SK-N-SH (cell line): ENCODE data around the gene C6orf132. TPM values are rescaled to one million over a fixed set of nuclear protein-coding genes. Genes with fewer than 3 reads are reported as not detected.

Source experiments
- CTCF ChIA-PET: fragments of 300-600, 350-600 bp; formaldehyde crosslinking; extraction: SDS; loops from one replicate; lab custom pipeline; 2021; lab: Yijun Ruan, JAX
- POLR2A ChIA-PET: fragments of 350-600 bp; sonication (Branson Sonifier 250); formaldehyde crosslinking; extraction: SDS; loops from one replicate; lab custom pipeline; 2020; ENCODE audit warnings: antibody characterized with exemption, inconsistent platforms; lab: Yijun Ruan, JAX
- DNase-seq: peaks from one replicate; pipeline ENCODE4 v3.0.0; 2012
- H2AFZ ChIP-seq: fragments of 200-600 bp; sonication (generic); 2 replicates; pipeline ENCODE4 v1.8.1; 2016; ENCODE audit warnings: antibody characterized with exemption, mild to moderate bottlenecking, low read depth
- H3F3A ChIP-seq: fragments of 200-600 bp; sonication (generic); replicated peaks from 2 replicates; pipeline ENCODE3; 2016; ENCODE audit warnings: antibody characterized with exemption, mild to moderate bottlenecking; ENCODE audit not compliant: insufficient read depth
- H3K27ac ChIP-seq, 2 experiments: fragments of 200-500 bp in 1 of 2; fragments of 200-600 bp in 1 of 2; sonication (Bioruptor generic) in 1 of 2; sonication (generic), shearing (Covaris generic) in 1 of 2; 2 replicates each; pipeline versions ENCODE4 v1.5.1 to v1.6.1; 2014 to 2016; ENCODE audit warnings: low read depth in 2 of 2, inconsistent platforms in 1 of 2, low read length in 1 of 2, mild to moderate bottlenecking in 1 of 2, mixed read lengths in 1 of 2
- H3K27me3 ChIP-seq: fragments of 200-600 bp; sonication (generic), shearing (Covaris generic); 2 replicates; pipeline ENCODE4 v1.6.1; 2016; ENCODE audit warnings: mixed run types; ENCODE audit not compliant: insufficient read depth
- H3K36me3 ChIP-seq, 2 experiments: fragments of 200-500 bp in 1 of 2; fragments of 200-600 bp in 1 of 2; sonication (Bioruptor generic) in 1 of 2; sonication (generic) in 1 of 2; replicated peaks in 1 of 2; 2 replicates each; pipeline versions ENCODE3 to v1.5.1; 2014 to 2016; ENCODE audit warnings: low read length in 1 of 2, mild to moderate bottlenecking in 1 of 2; ENCODE audit not compliant: insufficient read depth in 2 of 2, control insufficient read depth in 1 of 2
- H3K4me1 ChIP-seq, 2 experiments: fragments of 200-500 bp in 1 of 2; fragments of 200-600 bp in 1 of 2; sonication (Bioruptor generic) in 1 of 2; sonication (generic), shearing (Covaris generic) in 1 of 2; 2 replicates each; pipeline versions ENCODE4 v1.5.1 to v1.6.1; 2014 to 2016; ENCODE audit warnings: low read depth in 1 of 2, low read length in 1 of 2, mixed run types in 1 of 2; ENCODE audit not compliant: insufficient read depth in 2 of 2, control insufficient read depth in 1 of 2
- H3K4me2 ChIP-seq: fragments of 200-600 bp; sonication (generic), shearing (Covaris generic); 2 replicates; pipeline ENCODE4 v1.6.1; 2017; ENCODE audit warnings: mixed run types
- H3K4me3 ChIP-seq, 2 experiments: fragments of 200-500 bp in 1 of 2; fragments of 200-600 bp in 1 of 2; sonication (Bioruptor generic) in 1 of 2; sonication (generic), shearing (Covaris generic) in 1 of 2; 2 replicates each; pipeline versions ENCODE4 v1.5.1 to v1.8.1; 2014 to 2016; ENCODE audit warnings: low read depth in 2 of 2, inconsistent platforms in 1 of 2, low read length in 1 of 2, mild to moderate bottlenecking in 1 of 2, mixed read lengths in 1 of 2, moderate library complexity in 1 of 2
- H3K79me2 ChIP-seq: fragments of 200-600 bp; sonication (generic); 2 replicates; pipeline ENCODE4 v1.8.1; 2017; ENCODE audit warnings: mild to moderate bottlenecking; ENCODE audit not compliant: insufficient read depth
- H3K9ac ChIP-seq: fragments of 200-600 bp; sonication (generic); 2 replicates; pipeline ENCODE4 v1.6.1; 2017; ENCODE audit warnings: mixed run types
- H3K9me2 ChIP-seq: fragments of 200-600 bp; sonication (generic); 2 replicates; pipeline ENCODE4 v1.6.1; 2017; ENCODE audit warnings: mixed run types
- H3K9me3 ChIP-seq: fragments of 200-600 bp; sonication (generic); 2 replicates; pipeline ENCODE4 v1.6.1; 2017; ENCODE audit warnings: mixed run types, mild to moderate bottlenecking, moderate library complexity
- H4K20me1 ChIP-seq: fragments of 200-600 bp; sonication (generic); 2 replicates; pipeline ENCODE4 v1.6.1; 2017; ENCODE audit warnings: mild to moderate bottlenecking, mixed run types; ENCODE audit not compliant: insufficient read depth
- CTCF ChIP-seq: fragments of 200-600 bp; sonication (generic); IDR thresholded peaks from 2 replicates; pipeline ENCODE4 v1.6.1; 2017; ENCODE audit warnings: antibody characterized with exemption, mild to moderate bottlenecking, moderate library complexity
- EZH2phosphoT487 ChIP-seq: fragments of 200-600 bp; sonication (generic); IDR thresholded peaks from 2 replicates; pipeline ENCODE4 v1.6.1; 2017; ENCODE audit warnings: low read depth, mixed run types, mild to moderate bottlenecking, antibody characterized with exemption, moderate library complexity, borderline replicate concordance
- FOSL2 ChIP-seq: IDR thresholded peaks from 2 replicates; pipeline ENCODE4 v1.4.0; 2012; ENCODE audit warnings: low read depth, mild to moderate bottlenecking, moderate library complexity, borderline replicate concordance
- GABPA ChIP-seq: IDR thresholded peaks from 2 replicates; pipeline ENCODE4 v1.4.0; 2012; ENCODE audit warnings: low read depth, mild to moderate bottlenecking
- JUND ChIP-seq: IDR thresholded peaks from 2 replicates; pipeline ENCODE4 v1.4.0; 2012
- MAX ChIP-seq: IDR thresholded peaks from 2 replicates; pipeline ENCODE4 v1.4.0; 2012; ENCODE audit warnings: low read depth
- MEF2A ChIP-seq: IDR thresholded peaks from 2 replicates; pipeline ENCODE4 v1.4.0; 2012; ENCODE audit warnings: low read depth, borderline replicate concordance
- PBX3 ChIP-seq: IDR thresholded peaks from 2 replicates; pipeline ENCODE4; 2012
- RAD21 ChIP-seq: IDR thresholded peaks from 2 replicates; pipeline ENCODE4 v1.6.1; 2012; ENCODE audit warnings: mild to moderate bottlenecking, low read length
- RFX5 ChIP-seq: IDR thresholded peaks from 2 replicates; pipeline ENCODE4 v1.6.1; 2012; ENCODE audit warnings: mild to moderate bottlenecking, improper control_type of control experiment, low read length
- SMC3 ChIP-seq: IDR thresholded peaks from 2 replicates; pipeline ENCODE4 v1.6.1; 2012; ENCODE audit warnings: low read depth, low read length, improper control_type of control experiment
- TEAD4 ChIP-seq: IDR thresholded peaks from 2 replicates; pipeline ENCODE4 v1.4.0; 2012; ENCODE audit warnings: mild to moderate bottlenecking, borderline replicate concordance; ENCODE audit not compliant: insufficient read depth
- WGBS: methylation state at CpG from one replicate; pipeline ENCODE4 v1.1.6; 2017; ENCODE audit warnings: low lambda C conversion rate; 5-methylcytosine and 5-hydroxymethylcytosine counted together
- polyA plus RNA-seq, 3 experiments: library from polyadenylated mRNA; depleted of rRNA; stranded (reverse); fragments of >200 nt; gene quantifications; 2 replicates each; pipeline ENCODE4 v1.2.3, GENCODE V29; 2012

C6orf132 gene
- polyA plus RNA-seq, 1 of the 3 experiments (the other 2 are of a cell fraction), result not detected

- ChIA-PET POLR2A (no interaction called here), CTCF (interaction anchor here (0.8 to 18.1 kb wide), 5 partner anchors 13 to 101 kb away, joined by 3 to 159 read pairs (median 3); no protein-coding TSS in a partner anchor)
- no peak overlapping the region for H3K4me2 ChIP-seq
Observed at GRCh38 chr6:42078386-42078785, 64.0 kb downstream of the C6orf132 start.

GRCh38 chr6:42075159-42075838, 67.1 kb downstream of the C6orf132 start:
- Histone ChIP-seq H3K36me3 (peaks cover 29 to 32% of the 10 kb centered on the region in 2 experiments), H3K4me3 (no peak overlapping the region; a peak in 1 of 4 replicates), H3K9me2 (no peaks in the 10 kb centered on the region), H4K20me1 (no peaks in the 10 kb centered on the region), H3K4me1 (no peaks in the 10 kb centered on the region), H3K27ac (no peak overlapping the region), H3F3A (peaks cover 3% of the 10 kb centered on the region), H3K79me2 (no peaks in the 10 kb centered on the region), H2AFZ (no peak overlapping the region), H3K4me2 (no peak overlapping the region), H3K9ac (no peak overlapping the region), H3K27me3 (no peaks in the 10 kb centered on the region), H3K9me3 (no peaks in the 10 kb centered on the region)
- POLR2A ChIA-PET, result no interaction called here
- DNase-seq, result peak; percentile 78
- WGBS, result 31% methylated on average over 7 of the region's 7 CpGs
- CTCF ChIA-PET, result interaction anchor here (0.6 to 18.1 kb wide), 18 partner anchors 9 to 489 kb away, joined by 3 to 159 read pairs (median 4); partner anchors contain the start of genes GUCA1B and UBR2
- TF ChIP-seq MAX (no peak), RAD21 (peak; percentile 93), CTCF (peak; percentile 94), SMC3 (peak; percentile 99), RFX5 (no peak), TEAD4 (no peak)

More at GRCh38 chr6:42078386-42078785, 64.0 kb downstream of the C6orf132 start:
- DNase-seq, result no peak
- no peak overlapping the region for H3K27ac ChIP-seq
- no peak overlapping the region for H2AFZ ChIP-seq
- no peak overlapping the region for H3K9ac ChIP-seq
- H3K36me3 ChIP-seq, result peaks cover 15 to 19% of the 10 kb centered on the region in 2 experiments
- peaks cover 3% of the 10 kb centered on the region for H3F3A ChIP-seq
- 98% methylated on average over 11 of the region's 11 CpGs for WGBS
- TF ChIP-seq JUND (no peak), EZH2phosphoT487 (no peak), PBX3 (no peak), TEAD4 (no peak), FOSL2 (no peak), MEF2A (no peak), GABPA (no peak), RFX5 (no peak)
- H3K4me3 ChIP-seq, result no peak overlapping the region
- no peaks in the 10 kb centered on the region for H3K27me3 ChIP-seq
- H3K4me1 ChIP-seq, result no peaks in the 10 kb centered on the region
- no peaks in the 10 kb centered on the region for H3K79me2 ChIP-seq
- H4K20me1 ChIP-seq, result no peaks in the 10 kb centered on the region
- no peaks in the 10 kb centered on the region for H3K9me3 ChIP-seq
- H3K9me2 ChIP-seq, result no peaks in the 10 kb centered on the region
